GM19463 (cell line): Measurements from ENCODE around the gene LIMS2.

Source experiments
- ATAC-seq: cut with Tn5 transposase; IDR thresholded peaks from one replicate; pipeline ENCODE4 v1.9.1; 2021; ENCODE audit warnings: mild to moderate bottlenecking, moderate library complexity; ENCODE audit not compliant: unreplicated experiment

Gene LIMS2

DNA sequence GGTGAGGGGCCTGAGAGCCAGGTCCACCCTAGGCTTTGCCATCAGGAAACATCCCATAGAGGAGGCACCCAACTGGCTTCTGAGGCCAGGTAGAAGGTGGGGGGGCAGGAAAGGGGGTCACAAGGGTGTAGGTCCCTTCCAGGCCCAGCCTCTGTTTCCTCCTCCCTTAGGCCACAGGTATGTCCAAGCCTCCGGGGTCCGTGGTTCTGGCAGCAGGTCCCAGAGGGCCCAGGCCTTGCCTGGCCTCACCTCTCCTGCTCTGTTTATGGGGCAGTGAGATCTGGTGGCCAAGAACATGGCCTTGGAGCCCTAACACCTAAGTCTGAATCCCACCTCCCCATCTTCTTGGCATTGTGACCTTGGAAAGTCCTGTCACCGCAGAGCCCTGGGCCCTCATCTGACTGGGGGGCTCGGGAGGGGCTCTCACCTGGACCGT is 51.0 kb downstream of the LIMS2 start:
- no peak for ATAC-seq

DNA sequence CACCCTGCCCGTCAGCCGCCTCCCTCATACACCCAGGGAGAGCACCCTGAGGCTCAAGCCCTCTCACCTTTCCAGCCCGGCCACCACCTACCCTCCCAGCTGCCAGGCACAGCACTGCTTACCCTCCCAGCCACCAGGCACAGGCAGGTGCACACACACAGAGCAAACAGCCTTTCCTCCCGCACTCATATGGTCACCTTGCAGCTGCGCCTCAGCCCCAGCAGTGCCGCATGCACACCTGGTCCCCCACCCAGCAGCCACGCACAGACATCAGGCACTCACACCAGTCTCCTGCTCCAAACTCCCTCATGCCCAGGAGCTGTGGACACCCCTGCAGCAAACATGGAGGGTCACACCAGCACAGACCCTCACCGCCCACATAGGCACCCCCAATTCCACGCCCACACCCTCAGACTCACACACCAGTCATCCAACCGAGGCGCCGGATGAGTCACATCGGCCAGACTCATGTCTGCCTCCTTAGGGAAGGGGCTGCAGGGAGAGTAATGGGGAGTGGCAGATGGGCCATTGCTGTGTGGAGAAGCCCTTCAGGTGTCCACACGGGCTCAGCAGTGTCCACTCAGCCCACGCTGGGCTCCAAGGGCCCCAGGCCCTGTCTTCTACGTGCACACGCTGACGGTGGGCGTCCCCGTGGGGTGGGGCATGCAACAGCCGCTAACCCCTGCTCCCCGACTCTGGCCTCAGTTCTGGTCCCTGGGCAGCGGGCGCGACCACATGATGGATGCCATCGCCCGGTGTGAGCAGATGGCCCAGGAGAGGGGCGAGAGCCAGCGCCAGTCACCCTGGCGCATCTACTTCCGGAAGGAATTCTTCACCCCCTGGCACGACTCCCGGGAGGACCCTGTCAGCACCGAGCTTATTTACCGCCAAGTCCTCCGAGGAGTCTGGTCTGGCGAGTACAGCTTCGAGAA is 51.7 kb downstream of the LIMS2 start:
- ATAC-seq: no peak

DNA sequence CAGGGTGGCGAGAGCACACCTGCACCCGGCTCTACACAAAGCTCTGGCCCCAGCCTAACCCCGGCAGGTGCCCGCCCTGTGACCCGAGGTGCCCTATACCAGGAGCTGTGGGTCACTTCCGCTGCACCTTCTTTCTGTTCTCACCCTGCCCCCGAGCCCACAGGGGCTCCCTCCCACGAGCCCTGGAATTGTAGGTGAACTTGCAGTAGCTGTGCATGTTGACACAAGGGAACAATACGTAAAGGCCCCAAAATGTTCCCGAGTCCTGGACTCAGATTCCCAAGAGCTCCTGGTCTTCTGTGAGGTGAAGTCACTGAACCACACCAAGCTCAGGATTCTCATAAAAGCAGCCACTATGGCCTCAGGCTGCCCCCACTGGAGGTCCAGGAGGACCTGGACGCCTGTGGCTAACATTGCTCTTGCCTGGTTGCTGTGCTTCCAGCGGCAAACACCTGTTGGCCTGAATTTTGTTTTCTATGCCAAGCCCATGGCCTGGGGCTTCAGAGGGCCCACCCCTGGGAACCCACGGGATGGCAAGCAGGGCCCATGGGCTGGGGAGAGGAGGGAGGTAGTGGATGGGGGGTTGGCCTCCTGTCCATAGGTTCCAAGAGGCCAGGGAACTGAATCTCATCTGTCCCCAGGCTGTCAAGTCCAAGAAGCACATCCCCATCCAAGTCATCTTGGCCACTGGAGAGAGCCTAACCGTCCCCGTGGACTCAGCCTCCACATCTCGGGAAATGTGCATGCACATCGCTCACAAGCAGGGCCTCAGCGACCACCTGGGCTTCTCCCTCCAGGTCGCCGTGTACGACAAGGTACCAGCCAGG is 52.6 kb downstream of the LIMS2 start:
- ATAC-seq: no peak

DNA sequence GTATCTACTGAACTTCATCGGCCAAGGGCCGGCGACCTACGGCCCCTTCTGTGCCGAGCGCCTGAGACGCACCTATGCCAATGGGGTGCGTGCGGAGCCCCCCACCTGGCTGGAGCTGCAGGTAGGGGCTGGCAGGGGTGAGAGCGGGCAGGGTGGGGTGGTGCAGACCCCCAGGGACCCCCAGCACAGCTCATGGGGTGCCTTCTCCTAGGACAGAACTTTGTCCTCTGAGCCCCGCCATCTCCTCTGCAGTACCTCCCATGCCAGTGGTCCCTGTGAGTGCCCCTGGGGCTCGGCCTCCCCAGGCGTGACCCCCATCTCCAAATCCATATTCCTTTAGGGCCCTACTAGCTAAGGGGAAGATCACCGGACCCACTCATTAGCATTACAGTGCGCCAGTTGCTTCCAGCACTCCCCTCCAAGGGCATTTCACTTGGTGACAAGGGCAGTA is 53.3 kb downstream of the LIMS2 start:
- no peak for ATAC-seq

DNA sequence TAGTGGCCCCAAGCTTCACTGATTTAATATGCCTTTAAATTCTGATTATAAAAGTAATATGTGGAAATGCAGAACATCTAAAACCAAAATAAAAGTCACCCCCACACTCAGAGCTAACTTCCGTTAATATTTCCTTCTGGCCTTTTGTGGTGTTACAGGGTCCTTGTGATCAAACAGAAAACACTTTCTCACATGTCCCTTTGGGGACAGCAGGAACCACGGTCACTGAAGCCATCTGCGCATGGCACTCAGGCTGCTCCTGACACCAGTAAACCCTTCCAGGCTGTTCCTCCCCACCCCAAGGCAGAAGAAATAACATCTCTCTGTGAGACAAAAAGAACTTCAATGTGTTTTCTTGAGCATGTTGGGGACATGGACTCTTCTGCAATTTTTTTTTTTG is 54.5 kb downstream of the LIMS2 start:
- no peak for ATAC-seq

DNA sequence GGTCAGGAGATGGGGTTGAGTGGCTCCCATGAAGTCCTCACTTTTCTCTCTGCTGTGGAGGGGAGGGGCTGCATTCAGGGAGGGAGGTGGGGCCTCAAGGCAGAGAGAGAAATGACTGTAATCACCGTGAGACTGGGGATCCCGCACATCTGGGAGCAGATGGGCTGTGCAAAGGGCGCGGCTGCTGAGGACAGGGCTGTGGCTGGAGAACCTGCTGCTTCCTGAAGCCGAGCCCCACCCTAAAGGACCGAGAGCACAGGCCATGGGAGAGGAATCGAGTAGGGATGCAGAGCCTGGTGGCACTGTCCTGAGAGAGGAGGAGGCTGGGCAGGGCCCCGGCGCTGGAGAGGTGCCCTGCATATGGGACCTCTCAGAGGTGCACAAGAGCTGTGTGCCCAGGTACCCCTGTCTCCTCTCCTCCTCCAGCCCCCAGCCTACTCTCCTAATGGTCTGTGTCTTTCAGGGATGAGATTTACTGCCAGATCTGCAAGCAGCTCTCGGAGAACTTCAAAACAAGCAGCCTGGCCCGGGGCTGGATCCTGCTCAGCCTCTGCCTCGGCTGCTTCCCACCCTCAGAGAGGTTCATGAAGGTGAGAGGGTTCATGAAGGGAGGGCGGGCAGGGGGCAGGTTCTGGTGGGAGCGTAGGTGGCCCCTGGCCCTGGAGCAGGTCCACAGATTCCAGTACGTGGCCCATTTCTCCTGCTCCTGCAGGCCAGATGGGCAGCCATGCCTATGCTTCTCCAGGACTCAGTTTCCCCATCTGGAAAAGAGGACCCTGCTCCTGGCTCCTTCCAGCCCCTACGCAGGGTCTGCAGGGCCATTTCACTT is 55.2 kb downstream of the LIMS2 start:
- ATAC-seq: no peak

DNA sequence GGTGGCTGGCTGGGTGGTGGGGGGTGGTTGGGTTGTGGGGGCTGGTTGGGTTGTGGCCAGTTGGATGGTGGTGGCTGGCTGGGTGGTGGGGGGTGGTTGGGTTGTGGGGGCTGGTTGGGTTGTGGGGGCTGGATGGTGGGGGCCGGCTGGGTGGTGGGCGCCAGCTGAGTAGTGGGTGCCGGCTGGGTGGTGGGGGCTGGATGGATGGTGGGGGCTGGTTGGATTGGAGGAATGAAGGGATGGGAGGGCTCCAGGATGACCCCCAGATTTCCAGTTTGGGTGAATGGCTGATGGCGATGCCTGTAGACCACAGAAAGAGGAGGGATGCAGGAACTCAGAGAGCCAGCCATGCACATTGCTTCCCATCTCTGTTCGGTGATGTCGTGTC is 56.1 kb downstream of the LIMS2 start:
- ATAC-seq: no peak

DNA sequence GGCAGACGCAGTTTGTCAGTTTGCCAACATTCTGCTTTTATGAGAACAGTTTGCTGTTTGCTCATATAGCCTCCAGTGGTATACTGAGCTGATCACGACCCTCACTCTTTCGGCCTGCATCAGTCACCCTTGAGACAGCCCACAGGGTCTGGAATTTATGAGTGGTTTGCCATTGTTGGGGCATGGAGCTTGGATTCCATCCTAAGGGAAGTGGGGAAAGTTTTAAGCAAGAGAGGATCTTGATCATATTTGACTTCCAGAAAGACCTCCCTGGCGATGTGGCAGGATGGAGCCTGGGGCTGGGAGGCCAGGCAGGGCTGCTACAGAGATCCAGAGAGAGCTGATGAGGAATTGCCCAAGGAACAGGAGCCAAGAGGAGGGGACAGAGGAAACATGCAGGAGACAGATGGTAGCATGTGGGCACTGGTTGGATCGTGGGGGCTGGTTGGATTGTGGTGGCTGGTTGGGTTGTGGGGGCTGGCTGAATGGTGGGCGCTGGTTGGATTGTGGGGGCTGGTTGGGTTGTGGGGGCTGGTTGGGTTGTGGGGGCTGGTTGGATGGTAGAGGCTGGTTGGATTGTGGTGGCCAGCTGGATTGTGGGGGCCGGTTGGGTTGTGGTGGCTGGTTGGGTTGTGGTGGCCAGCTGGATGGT is 56.7 kb downstream of the LIMS2 start:
- no peak for ATAC-seq

DNA sequence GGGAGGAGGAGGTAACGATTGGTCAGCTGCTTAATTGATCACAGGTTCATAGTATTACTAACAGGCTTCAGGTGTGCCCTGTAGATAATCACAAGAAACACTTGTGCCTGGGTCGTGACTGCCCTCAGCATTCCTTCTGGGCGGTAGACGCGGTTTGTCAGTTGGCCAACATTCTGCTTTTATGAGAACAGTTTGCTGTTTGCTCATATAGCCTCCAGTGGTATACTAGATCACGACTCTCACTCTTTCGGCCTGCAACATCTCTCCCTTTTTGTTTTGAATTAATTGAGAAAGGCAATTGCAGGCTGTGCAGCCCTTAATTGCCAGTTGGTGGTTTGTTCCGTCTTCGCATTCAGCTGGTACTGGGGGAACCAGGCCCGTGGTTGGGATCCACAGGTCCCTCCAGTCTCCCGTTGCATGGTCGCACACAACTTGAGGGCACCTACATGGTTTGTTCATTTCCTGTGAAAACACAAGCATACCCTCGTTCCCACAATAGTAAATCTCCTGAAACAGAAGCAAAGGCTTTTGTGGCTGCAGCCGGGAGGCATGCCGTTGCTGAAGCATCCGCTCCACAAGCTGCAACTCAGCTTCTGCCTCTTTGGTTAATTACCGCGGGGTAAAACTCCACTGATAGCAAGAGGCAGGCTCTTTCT is 59.7 kb downstream of the LIMS2 start:
- ATAC-seq: no peak

DNA sequence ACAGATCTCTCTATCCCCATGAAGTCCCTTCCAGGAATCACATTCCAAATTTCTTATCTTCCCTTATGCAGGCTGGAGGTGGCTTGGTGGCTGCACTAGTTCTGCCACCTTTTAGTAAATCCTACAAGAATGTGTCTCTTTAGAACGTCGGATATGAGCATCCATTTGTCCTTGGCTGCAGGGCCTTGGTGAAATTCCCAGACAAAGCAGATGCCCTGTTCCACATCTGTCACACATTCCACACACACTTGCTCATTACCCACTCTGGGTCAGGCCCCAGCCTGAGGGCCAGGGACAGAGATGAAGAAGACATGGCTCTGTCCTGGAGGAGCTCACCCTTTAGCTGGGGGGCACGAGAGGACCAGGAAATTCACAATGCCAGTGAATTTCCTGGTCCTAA is 60.6 kb downstream of the LIMS2 start:
- no peak for ATAC-seq

DNA sequence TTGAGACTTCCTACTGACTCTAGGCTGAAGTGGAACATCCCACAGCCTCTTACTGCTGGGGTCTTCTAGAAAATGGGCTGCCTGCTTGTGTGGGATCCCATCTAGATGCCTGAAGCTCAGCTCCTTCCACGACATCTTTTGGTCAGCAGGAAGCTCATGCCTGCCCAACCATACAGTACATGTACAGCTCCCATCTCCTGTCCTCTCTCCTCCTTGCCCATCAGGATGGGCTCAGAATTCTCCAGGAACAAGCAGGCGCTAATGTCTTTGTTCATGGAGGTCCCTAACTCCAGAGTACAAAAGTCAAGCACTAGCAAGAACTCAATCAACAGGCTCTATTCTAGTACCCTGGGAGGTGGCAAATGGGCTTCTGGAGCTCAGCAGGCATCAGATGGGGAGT is 61.1 kb downstream of the LIMS2 start:
- no peak for ATAC-seq

DNA sequence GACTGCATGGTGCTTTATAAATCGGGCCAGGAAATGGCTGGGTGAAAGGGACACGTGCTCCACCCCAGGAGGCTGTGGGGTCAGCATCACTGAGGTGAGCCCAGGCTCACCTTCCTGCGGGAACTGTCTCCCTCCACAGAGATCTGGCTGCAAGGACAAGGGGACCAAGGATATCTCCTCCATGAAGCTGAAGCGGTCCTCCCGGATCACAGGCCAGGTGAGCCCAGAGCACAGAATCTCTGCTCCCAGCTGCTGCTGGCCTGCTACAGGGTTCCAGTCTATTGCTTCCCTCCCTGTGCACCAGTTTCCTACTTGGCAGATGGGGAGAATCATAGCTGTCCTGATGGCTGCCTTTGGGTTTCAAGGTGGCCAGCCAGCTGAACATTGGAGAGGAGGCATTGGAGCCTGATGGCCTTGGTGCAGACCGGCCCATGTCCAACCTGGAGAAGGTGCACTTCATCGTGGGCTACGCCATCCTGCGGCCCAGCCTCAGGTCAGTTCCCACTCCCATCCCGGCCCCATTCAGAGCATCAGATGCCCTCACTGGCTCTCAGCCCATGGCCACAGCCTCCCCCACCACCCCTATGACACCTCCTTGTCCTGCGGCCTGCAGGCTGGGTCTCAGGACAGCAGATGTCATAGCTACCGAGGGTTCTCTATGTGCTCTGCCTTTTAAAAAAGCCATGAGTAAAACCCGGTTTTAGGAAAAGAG is 63.1 kb downstream of the LIMS2 start:
- ATAC-seq: no peak

DNA sequence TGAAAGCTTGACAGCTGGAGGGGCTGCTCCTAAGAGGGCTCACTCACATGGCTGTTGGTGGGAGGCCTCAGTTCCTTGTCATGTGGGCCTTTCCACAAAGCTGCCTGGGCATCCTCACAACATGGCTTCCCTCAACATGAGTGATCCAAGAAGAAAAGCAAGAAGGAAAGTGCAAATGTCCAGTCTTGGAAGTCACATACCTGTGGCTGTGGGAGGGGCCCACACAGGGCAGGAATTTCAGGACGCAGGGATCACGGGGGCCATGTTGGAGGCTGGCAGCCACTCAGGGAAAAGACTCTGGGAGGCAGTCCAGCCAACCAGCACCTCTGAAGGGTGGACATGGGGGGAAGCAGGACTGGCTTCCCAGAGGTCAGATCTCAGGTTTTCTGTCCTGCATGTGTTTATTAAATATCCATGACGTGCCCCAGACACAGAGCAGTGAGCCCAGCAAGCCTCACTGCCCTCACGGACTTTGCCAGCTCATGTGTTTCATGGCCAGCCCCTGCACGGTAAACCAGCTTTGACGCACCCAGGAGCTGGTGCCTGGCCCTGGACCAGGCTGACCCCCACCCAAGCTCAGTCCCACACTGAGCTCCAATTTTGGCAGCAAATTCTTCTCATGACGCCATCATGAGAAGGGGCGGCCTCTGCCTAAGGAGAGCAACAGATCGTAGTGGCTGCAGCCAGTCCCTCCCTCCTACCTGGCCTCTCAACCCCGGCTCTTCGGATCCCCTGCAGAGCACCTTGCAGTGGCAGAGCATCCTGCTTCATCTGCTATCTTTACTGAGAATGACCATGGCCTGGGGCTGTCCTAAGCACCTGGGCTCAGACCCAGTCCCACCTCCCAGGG is 64.0 kb downstream of the LIMS2 start:
- ATAC-seq: no peak

DNA sequence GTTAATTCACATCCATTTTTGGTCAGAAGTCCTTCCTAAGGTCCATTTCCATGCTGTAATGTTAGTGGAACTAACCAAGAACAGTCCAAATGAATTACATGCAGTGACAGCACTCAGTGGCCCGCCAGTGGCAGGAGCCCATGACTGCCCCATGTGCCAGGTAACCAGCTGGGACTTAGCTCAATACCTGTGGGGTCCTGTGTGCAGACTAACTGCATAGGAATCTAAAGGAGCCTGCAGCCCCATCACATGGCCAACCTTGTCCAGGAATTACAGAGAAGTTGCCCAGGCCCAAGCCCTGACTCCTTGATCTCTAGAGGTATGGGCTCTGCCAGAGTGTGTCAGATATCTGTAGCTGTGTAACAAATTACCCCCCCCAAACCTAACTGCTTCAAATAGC is 64.8 kb downstream of the LIMS2 start:
- no peak for ATAC-seq

DNA sequence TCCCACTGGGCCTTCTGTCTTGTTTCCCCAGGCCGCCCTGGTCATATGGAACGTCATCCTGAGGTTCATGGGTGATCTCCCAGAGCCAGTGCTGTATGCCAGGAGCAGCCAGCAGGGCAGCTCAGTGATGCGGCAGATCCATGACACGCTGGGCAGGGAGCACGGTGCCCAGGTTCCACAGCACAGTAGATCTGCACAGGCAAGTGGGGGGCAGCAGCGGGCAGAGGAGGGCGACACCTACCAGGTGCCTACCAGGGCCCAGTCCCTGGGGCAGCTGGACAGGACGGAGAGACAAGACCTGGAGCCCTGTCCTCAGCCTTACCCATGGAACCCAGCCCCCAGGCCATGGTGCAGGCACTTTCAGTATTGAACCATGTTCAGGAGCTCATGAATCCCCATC is 65.5 kb downstream of the LIMS2 start:
- ATAC-seq: no peak

DNA sequence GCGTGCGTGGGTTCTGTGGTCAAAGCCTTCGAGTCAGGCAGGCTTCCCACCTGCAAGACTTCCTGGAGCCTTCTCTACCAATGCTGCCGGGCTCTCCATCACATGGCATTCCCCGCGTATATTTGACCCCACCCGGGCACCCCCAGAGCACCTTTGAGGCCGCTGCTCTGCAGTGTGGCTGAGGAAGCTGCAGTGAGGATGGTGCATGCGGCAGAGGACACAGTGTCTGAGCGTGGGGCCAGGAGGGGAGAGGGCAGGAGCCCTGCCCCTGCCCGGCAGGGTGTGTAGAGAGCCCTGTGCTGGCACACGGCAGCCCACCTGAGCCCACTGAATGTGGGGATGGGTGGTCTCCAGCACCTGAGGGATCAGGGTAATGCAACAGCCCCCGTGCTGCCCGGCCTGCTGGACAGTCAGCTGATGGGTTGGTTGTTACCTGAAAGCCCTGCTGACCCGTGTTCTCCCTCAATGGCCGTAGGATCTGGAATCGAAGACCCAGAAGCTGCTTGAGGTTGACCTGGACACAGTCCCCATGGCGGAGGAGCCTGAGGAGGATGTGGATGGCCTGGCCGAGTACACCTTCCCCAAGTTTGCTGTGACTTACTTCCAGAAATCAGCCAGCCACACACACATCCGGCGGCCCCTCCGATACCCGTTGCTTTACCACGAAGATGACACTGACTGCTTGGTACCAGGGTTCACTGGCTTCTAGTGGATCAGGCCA is 66.1 kb downstream of the LIMS2 start:
- ATAC-seq: no peak

DNA sequence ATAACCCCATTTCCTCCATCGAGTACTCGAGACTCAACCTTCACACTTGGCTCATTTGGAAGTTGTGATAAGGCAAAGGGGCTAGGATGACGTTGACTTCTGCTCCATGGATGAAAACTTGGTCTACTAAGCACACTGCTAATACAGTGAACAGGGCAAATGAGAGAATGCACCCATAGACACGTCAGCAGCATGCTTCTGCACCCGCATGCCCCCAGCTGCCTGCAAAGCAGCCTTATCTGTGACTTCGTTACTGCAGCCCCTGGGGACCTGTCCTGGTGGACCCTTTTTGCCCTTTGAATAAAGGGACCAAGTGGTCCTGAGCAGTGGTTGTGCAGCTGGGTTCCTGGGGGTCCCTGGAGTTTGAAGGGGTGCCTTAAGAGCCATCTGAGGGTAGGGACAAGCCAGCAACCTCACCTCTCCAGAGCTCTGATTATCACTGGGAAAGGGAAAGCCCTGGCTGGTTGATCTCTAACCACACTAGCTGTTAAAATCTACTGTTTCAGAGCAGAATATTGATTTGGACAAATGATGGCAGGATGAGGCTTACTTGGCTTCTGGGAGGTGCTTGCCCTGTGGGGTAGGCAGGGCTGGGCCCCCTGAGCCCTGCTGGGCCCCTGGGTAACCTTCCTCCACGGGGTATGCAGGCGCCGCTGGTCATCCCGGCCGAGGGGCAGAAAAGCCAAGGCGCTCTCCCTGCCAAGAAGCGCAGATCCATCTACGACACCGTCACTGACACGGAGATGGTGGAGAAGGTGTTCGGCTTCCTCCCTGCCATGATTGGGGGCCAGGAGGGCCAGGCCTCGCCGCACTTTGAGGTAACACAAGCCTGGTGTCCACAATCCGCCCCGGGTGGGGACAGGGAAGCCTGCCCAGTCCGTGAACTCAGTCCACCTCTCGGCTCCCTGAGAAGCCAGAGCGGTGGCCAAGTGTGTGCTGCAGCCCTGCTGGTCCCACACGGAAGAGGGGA is 67.0 kb downstream of the LIMS2 start:
- ATAC-seq: no peak
